ENCODE measurements around the gene ANKHD1.
"Not testable (repeated sequence)": the region's sequence is repeated elsewhere in the genome, so short reads cannot be mapped to it uniquely, and the experiment has no call there.

DNA sequence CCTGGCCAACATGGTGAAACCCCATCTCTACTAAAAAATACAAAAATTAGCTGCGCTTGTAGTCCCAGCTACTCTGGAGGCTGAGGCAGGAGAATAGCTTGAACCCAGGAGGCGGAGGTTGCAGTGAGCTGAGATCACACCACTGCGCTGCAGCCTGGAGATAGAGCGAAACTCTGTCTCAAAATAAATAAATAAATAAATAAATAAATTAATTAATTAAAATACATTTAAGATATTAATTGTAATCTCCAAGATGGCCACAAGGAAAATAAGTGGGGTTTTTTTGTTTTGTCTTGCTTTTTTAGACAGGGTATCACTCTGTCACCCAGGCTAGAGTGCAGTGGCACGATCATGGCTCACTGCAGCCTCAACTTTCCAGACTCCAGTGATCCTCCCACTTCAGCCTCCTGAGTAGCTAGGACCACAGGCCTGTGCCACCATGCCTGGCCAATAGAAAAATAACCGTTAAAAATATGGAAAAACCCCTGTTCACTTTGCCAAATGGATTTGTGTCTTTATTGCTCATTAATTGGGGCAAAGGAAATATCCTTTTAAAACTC, 177.6 kb downstream of the ANKHD1 start:
- TF ChIP-seq, protein P1, sequence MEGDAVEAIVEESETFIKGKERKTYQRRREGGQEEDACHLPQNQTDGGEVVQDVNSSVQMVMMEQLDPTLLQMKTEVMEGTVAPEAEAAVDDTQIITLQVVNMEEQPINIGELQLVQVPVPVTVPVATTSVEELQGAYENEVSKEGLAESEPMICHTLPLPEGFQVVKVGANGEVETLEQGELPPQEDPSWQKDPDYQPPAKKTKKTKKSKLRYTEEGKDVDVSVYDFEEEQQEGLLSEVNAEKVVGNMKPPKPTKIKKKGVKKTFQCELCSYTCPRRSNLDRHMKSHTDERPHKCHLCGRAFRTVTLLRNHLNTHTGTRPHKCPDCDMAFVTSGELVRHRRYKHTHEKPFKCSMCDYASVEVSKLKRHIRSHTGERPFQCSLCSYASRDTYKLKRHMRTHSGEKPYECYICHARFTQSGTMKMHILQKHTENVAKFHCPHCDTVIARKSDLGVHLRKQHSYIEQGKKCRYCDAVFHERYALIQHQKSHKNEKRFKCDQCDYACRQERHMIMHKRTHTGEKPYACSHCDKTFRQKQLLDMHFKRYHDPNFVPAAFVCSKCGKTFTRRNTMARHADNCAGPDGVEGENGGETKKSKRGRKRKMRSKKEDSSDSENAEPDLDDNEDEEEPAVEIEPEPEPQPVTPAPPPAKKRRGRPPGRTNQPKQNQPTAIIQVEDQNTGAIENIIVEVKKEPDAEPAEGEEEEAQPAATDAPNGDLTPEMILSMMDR (conservative IDR thresholded peaks at IDR 0.05; ENCODE audit: low read length), result not testable (repeated sequence)
- not testable (repeated sequence) for TF ChIP-seq EZH2phosphoT487 (IDR thresholded peaks at IDR 0.05; ENCODE audit: borderline replicate concordance)

Measured in Loucy (cell line).